Middle frontal gyrus (tissue), 1 donor: ENCODE data around the gene POPDC3.
"Not testable (repeated sequence)": the region's sequence is repeated elsewhere in the genome, so short reads cannot be mapped to it uniquely, and the experiment has no call there.

Experiments used
- DNase-seq: peaks from one replicate; pipeline ENCODE4 v3.0.0-alpha.2; 2015; ENCODE audit warnings: low spot score; ENCODE audit errors: extremely low spot score

The POPDC3 gene

DNA sequence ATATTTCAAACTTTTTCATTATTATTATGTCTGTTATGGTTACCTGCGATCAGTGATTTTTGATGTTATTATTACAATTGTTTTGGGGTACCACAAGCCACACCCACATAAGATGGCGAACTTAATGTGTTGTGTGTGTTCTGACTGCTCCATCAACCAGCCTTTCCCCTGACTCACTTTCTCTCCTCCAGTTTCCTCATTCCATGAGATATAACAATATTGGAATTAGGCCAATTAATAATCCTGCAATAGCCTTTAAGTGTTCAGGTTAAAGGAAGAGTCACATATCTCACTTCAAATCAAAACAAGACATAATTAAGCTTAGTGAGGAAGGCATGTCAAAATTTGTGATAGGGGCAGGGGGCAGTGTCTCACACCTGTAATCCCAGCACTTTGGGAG lies 16.3 kb upstream of the POPDC3 start:
- no peak for DNase-seq

DNA sequence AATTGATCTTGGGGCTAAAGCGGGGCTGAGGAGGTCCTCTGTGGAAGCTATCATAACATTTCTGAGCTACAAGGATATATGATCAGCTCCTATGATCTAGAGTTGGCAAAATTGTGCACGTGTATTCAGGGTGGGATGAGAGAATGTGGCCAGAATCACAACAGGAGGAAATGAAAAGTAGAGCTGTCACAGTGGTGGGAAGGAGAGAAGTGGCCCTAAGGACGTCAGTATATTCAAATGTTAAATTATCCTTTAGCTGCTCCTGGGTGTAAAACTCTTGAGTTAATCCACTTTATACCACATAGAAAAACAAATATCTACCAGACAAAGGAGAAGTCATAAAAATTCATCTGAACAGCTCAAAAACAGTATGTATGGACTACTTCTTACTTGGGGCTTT lies 14.8 kb upstream of the POPDC3 start:
- no peak for DNase-seq

DNA sequence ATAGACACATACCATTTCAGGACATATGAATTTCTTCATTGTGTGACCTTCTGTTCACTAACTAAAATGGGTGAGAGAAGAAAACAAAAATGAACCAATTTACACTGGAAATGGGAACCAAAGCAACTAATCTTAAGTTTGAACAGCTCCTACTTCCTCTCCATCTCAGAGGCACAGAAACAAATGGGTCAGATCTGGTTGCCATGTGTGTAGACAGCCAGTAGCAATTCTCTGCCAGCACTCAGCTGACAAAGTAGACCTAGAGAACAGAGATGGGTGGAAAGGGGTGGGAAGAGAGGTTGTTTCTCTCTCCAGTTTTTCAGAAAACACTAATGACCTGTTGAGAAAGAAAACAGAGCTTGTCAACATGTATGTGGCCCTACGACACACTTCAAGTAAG lies 14.3 kb upstream of the POPDC3 start:
- no peak for DNase-seq

DNA sequence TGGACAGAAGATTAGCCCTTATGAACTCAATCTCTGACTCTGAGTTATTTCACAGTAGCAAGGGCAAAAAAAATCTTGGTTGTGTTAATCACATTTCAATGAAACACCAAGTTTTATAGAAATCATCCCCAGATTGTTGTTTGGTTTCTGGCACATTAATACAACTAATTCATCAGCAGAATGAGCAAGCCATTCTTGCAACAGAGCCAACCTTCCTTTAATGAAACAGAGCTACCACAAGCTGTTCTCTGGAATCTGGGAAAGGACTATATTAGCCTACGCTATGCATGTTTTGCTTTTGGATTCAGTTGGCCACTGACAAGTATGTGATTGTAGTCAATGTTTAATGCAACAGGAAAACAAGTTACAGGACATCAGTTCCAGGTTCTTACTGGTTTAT lies 13.8 kb upstream of the POPDC3 start:
- DNase-seq = no peak

DNA sequence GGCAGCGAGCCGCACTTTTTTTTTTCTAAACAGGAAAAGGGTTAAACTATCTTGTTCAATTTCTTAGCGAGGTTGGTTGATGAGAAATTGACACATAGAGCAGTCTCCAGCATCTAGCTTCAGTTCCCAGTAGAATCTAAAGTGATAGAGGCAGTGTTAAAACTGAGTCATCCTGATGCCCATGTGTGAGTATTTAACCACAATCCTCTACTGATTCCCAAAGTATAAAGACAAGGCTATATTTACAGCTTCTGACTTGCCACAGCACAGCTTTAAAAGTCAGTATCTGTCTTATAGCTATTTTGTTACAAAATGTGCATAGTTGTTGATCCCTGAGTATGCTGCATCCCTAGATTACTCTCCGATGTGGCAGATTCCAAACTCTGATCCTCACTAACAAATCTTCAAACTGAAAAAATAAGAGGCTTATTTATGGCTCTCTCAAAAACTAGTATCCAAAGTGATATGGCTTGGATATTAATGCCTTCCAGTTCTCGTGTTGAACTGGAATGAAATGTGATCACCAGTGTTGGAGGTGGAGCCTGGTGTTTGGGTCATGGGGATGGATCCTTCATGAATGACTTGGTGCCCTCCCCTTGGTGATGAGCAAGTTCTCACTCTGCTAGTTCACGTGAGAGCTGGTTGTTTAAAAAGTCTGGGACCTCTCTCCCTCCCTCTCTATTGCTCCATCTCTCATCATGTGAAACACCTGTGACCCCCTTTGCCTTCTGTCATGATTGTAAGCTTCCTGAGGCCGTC lies 13.1 kb upstream of the POPDC3 start:
- no peak for DNase-seq

DNA sequence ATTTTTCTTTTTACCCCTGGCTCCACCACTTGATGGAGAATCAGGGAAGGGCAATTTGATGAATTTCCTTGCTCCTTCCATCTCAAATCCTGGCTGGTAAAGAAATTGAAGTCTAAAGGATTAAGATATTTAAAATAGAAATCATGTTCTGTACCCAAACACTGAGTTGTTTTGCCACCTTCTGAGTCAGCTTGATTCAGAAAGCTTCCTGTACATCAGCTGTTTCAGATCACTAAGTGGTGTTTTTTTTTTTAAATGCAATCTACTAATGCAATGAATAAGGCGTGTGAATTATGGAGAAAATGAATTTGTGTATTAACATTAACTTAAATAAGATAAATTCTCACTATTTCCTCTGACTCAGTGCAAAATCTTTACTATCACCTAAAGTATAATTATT lies 11.5 kb upstream of the POPDC3 start:
- no peak for DNase-seq

DNA sequence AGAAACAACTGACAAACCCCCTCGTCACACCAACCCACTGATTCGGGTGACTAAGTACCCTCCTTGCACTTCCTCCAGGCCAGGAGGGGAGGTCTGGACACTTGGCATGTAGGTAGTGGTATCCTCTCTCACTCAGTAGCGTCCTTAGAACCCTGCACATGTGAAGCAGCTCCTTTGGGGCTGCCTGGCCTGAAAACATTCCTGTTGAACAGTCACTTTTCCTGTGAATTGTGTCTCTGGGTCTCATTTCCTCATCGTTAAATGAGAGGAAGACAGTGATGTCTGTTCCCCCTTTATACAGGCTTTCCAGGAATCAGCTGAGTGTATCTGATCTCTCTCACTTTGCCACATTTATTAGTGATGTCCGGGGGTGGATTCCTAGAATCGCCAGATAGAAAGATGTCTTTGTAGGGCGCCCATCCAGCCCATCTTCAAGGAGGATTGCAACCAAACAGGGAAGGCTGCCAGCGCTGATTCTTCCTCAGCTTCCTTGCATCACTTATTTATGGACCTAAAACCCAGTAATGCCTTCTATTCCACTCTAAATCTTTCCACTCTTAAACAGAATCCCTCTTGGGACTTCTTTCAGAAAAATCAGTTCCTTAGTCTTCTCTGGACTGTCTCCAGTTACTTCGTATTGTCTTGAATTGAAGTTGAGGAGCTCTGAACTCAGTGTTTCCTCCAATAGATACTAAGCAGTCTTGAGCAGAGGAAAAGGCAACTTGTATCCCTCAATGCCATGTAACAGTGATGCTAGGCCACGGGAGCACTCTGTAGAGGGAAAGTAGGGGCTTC lies 9.4 kb upstream of the POPDC3 start:
- DNase-seq = no peak

DNA sequence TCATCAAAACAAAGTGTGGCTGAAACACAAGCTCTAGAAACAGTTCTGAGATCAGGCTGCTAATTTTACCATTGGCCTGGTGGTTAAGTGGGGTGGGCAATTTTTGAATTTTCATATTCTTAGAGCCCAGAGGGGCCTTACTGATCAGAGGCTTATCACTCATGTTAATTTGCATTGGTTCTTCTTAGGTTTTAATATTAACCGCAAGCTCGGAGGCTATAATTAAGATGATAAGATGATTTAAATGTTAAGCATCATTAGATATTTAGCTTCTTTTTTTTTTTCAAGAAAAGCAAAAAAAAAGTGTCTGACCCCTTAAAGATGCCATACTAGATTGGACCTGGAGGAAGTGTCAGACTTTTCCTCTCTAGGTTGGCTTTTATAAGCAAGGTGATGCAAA lies 8.4 kb upstream of the POPDC3 start:
- no peak for DNase-seq

DNA sequence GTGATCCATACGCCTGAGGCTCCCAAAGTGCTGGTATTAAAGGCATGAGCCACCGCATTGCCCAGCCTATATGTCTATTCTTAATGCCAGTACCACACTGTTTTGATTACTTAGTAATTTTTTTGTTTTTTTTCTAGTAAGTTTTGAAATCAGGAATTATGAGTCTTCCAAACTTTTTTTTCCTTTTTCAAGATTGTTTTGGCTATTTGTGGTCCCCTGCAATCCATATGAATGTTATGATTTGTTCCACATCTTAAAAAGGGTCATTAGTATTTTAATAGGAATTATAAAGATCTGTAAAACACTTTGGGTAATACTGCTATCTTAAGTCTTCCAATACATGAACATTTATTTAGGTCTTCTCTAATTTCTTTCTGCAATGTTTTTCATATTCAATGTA lies 6.8 kb upstream of the POPDC3 start:
- no peak for DNase-seq

DNA sequence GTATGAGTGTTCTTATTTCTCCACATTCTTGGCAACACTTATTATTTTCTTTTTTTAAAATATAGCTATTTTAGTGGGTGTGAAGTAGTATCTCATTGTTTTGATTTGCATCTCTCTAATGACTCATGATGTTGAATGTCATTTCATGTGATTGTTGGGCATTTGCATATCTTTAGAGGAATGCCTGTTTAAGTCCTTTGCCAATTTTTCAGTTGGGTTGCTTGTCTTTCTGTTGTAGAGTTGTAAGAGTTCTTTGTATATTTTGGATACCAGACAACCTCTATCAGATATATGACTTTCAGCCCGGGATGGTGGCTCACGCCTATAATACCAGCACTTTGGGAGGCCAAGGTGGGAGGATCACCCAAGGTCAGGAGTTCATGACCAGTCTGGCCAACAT lies 5.1 kb upstream of the POPDC3 start:
- no peak for DNase-seq

DNA sequence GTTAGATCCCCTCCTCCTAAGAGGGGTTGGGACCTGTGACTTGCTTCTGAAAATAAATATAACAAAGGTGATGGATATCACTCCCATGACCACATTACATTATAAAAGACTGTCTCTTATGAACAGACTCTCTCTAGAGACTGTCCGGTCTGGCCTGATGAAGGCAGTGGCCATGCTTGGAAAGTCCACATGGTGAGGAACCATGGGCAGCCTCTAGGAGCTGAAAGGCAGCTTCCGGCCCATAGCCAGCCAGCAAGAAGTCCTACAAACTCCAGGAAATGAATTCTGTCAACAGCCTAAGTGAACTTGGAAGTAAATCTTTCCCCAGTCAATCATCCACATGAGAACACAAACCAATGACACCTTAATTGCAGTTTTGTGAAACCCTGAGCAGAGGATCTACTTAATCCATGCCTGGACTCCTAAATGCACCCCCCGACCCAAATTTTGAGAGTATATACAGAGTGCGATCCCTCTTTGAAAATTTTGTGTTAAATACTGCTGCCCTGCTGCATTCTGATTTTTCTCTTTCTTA lies 2.2 kb upstream of the POPDC3 start:
- no peak for DNase-seq

DNA sequence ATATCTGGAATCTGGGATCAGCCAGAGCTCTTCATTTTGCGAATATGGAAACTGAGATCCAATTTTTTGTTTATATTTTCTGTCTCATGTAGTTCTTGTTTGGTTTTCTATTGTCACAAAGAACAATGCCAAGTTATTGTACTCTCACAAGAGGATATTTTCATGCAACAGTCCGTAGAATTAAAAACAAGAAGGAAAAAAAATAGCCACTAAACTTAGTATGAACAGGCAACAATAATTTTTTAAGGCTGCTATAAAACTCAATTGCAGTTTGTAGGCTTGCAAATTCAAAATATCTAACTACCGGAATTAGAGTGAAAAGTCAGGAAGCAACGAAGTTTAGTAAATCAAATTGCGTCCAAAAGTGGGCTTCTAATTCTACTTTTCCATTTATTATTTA lies 1.2 kb downstream of the POPDC3 start:
- no peak for DNase-seq

DNA sequence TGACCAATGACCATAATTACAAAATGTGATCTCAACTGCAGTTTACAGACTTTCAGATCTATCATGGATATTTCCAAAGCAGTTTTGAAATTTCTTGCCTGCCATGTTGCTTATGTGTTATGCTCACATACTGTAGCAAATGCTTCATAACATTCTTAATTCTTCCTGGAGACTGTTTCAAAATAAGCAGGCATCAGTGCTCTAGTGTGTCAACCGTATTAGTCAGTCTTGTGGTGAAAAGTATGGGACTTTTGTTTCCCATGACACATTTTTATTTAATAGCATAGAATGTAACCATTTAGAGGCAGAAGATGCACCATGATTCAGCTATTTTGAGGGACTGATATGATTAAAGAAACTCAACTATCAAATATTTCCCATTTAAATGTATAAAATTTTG lies 1.7 kb downstream of the POPDC3 start:
- DNase-seq = no peak

DNA sequence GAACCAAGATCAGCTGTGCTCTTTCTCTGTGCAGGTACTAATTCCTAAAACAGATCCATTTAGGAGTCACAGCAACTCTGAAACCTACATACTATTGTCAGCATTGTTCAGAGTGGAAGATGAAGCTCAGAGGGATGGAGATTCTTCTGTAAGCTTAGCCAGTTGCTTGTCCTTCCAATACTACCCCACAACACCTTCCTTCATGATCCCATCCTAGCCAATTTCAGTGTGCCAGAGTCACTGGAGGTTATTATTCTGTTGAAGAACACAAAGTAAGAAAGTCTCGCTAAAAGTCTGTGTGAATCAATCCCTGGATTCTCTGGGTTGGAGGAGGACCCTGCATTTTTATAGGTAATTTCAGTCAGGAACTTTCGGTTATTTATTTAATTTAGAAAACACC lies 2.3 kb downstream of the POPDC3 start:
- no peak for DNase-seq

DNA sequence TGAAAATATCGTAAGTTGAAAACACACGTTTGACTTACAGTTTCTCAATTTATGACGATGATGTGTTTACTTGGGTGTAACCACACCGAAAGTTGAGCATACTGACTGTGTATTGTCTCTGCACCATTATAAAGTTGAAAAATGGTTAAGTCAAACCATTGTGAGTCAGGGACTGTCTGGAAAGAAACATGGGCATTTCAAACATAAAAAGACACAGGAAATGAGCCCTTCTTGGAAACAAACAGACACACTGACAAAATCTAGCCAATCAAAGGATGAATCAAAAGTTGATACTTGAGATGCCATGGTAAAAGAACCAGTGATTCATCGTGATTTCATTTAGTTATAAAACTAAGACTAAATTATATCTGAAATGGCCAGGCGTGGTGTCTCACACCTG lies 5.3 kb downstream of the POPDC3 start:
- no peak for DNase-seq

DNA sequence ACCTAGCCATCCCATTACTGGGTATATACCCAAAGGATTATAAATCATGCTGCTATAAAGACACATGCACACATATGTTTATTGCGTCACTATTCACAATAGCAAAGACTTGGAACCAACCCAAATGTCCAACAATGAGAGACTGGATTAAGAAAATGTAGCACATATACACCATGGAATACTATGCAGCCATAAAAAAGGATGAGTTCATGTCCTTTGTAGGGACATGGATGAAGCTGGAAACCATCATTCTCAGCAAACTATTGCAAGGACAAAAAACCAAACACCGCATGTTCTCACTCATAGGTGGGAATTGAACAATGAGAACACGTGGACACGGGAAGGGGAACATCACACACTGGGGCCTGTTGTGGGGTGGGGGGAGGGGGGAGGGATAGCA lies 7.3 kb downstream of the POPDC3 start:
- DNase-seq = not testable (repeated sequence)

DNA sequence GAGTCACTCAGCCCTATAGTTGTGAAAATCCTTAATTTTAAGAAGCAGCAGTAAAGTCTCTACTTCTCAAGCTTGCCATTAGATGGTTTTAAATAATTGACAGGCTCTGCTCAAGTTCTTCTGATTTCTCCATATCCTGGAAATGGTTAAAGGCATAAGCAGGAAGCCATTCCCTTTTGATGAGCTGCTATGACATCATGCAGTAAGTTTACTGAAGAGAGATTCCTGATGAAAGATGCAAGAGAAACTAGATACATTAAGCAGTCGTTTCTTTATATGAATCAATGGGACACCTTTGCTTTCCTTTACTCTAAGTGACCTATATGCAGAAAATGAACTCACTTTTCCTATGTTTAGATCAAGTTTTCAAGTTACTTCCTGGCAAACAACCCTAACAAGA lies 9.8 kb downstream of the POPDC3 start:
- no peak for DNase-seq

DNA sequence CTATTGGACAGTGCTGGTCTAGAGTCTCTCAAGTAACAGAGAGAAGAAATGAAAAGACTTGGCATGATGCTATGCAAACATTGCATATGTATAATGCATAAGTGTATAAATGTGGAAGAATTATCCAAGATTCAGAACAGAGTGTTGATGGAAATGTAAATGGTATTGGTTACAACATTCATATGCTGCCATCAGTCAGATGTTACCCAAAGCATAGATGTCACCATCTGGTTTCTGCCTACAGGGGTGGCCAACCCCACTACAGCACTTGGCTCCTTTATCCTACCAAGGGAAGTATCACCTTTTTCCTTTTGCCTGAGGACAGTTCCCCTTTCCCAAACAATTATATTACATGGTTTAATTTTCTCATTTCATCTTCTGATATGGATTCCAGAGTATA lies 11.9 kb downstream of the POPDC3 start:
- no peak for DNase-seq

DNA sequence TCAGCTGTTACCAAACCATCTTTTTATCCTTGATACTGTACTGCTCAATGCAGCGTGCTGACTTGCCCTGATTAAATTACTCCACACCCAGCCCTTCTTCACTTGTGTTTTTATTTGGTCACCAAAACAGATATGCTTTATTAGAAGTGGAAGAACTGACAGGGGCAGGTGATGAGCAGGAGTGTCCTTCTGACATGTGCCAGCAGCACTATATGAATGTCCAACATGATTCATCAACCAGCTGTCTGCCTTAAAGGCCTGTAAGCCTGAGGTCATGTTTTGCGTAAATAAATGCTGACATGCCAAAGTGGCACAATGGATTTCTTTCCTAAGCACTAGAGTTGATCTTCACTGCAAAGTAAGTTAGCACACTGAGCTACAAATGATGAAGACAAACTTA lies 15.4 kb downstream of the POPDC3 start:
- DNase-seq = no peak

DNA sequence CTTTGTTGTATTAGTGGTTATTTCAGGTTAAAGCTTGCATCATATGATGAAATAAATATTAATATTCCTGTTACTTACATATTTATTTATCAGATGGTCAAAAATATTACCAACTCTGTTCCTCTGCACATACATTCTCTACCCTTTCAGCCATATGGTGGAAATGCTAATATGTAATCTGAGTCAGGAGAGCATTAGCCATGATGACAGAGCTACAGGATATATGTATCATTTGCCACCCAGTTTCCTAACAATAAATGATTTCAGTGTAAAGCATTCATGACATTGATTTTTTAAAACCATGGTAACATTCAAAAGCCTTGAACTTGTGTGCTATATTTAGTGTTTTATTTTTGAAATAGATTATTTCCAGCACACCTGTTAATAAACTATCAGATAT lies 16.6 kb downstream of the POPDC3 start:
- no peak for DNase-seq

DNA sequence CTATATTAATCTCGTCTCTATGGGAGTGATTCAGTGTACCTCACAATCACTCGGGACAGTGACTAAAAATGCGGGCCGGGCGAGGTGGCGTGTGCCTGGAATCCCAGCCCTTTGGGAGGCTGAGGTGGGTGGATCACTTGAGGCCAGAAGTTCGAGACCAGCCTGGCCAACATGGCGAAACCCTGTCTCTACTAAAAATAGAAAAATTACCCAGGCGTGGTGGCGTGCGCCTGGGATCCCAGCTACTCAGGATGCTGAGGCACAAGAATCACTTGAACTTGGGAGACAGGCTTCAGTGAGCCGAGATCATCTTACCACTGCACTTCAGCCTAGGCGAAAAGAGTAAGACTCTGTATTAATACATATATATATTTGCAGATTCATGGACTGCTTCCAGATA lies 17.4 kb downstream of the POPDC3 start:
- no peak for DNase-seq

DNA sequence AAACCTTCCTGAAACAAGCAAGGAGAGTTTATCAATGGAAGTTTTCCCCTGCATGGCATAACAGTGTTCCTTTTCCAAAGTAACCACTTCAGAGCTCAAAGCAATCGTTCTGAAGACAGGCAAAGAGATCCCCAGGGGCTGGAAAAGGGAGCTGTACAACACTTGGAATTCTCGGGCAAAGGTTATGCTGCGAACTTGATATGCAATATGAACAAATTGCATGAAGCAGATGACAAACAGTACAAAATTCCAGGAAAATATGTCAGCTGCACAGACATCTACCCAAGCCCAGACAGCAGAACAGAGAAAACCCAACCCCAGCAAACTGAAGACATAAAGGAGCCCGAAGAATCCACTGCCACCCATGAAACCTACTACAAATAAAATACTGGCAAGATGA lies 18.4 kb downstream of the POPDC3 start:
- no peak for DNase-seq

DNA sequence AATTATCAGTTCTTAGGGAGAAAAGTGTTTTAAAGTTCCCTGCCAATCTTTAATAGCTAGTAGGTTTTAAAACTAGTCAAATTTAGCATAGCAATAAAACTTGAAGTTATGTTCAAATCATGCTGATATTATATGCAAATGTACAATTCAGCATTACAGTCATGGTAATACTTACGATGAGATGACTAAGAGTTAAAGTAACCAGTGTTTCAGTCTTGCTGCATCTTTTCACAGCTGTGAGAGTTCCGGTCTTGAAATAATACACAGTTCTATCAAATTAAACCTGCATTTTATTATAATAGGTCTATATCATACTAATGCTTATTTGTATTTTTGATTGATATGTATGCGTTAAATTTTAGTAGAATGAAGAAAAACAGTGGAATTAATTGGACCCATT lies 26.1 kb downstream of the POPDC3 start:
- no peak for DNase-seq
